ENCODE data around the gene PLA2G4D.
"Not testable (repeated sequence)": the region's sequence is repeated elsewhere in the genome, so short reads cannot be mapped to it uniquely, and the experiment has no call there.

The PLA2G4D gene

GRCh38 chr15:42123546-42123945, 29.2 kb upstream of the PLA2G4D start:
- DNase-seq, result no peak

- DNase-seq, result no peak
Measured at GRCh38 chr15:42121682-42122081, 27.3 kb upstream of the PLA2G4D start.

GRCh38 chr15:42121021-42121420, 26.7 kb upstream of the PLA2G4D start:
- no peak for DNase-seq

- no peak for DNase-seq
Measured at GRCh38 chr15:42120285-42120684, 25.9 kb upstream of the PLA2G4D start.

- no peak for DNase-seq
Measured at GRCh38 chr15:42119446-42119760, 25.0 kb upstream of the PLA2G4D start.

GRCh38 chr15:42118650-42119445, 24.5 kb upstream of the PLA2G4D start:
- DNase-seq, result peak; percentile 34

- DNase-seq, result no peak
Measured at GRCh38 chr15:42111924-42112323, 17.6 kb upstream of the PLA2G4D start.

- no peak for DNase-seq
Measured at GRCh38 chr15:42110367-42110766, 16.0 kb upstream of the PLA2G4D start.

- no peak for DNase-seq
Measured at GRCh38 chr15:42108806-42109205, 14.4 kb upstream of the PLA2G4D start.

- no peak for DNase-seq
Measured at GRCh38 chr15:42108189-42108588, 13.8 kb upstream of the PLA2G4D start.

GRCh38 chr15:42107473-42107872, 13.1 kb upstream of the PLA2G4D start:
- no peak for DNase-seq

GRCh38 chr15:42106288-42106687, 11.9 kb upstream of the PLA2G4D start:
- DNase-seq, result no peak

- DNase-seq, result no peak
Measured at GRCh38 chr15:42104095-42104891, 9.9 kb upstream of the PLA2G4D start.

- DNase-seq, result no peak
Measured at GRCh38 chr15:42102646-42103235, 8.4 kb upstream of the PLA2G4D start.

GRCh38 chr15:42101861-42102260, 7.5 kb upstream of the PLA2G4D start:
- no peak for DNase-seq

GRCh38 chr15:42100021-42100800, 5.8 kb upstream of the PLA2G4D start:
- no peak for DNase-seq

- DNase-seq, result no peak
Measured at GRCh38 chr15:42097018-42097417, 2.7 kb upstream of the PLA2G4D start.

- DNase-seq, result no peak
Measured at GRCh38 chr15:42093966-42094365, 396 bp downstream of the PLA2G4D start.

- DNase-seq, result no peak
Measured at GRCh38 chr15:42092398-42093318, 1.7 kb downstream of the PLA2G4D start.

GRCh38 chr15:42091753-42092397, 2.5 kb downstream of the PLA2G4D start:
- DNase-seq, result not testable (repeated sequence)

- no peak for DNase-seq
Measured at GRCh38 chr15:42090781-42091180, 3.6 kb downstream of the PLA2G4D start.

All from eye (tissue), 1 donor.